Activated naive CD8-positive, alpha-beta T cell treated with anti-CD3 and anti-CD28 coated beads, Interleukin-2, amount 10 ng/mL, durations not matched to agents 7 days and 5 days (primary cell): ENCODE data around the gene EHBP1. TPM values are rescaled to one million over a fixed set of nuclear protein-coding genes. Genes with fewer than 3 reads are reported as not detected.
"Not testable (repeated sequence)": the region's sequence is repeated elsewhere in the genome, so short reads cannot be mapped to it uniquely, and the experiment has no call there.

Experiments used
- ATAC-seq: fragments of 150-1000 bp; cut with Tn5 transposase; one replicate; pipeline ENCODE4 v1.10.0; 2021; ENCODE audit warnings: low read depth, moderate library complexity
- POLR2A ChIA-PET: fragments of 350-600 bp; sonication (Branson Sonifier 250); formaldehyde crosslinking; loops from one replicate; lab custom pipeline; 2021; ENCODE audit warnings: antibody characterized with exemption; lab: Charles Lee
- DNase-seq: peaks from one replicate; pipeline ENCODE4 v3.0.0; 2021
- H3K27ac Mint-ChIP-seq: one replicate; pipeline ENCODE4 v1.8.0; 2022; ENCODE audit warnings: mild to moderate bottlenecking, mixed read lengths
- H3K27me3 Mint-ChIP-seq: one replicate; pipeline ENCODE4 v1.8.0; 2022; ENCODE audit warnings: mild to moderate bottlenecking, moderate library complexity, mixed read lengths
- H3K36me3 Mint-ChIP-seq: one replicate; pipeline ENCODE4 v1.8.0; 2021; ENCODE audit warnings: mild to moderate bottlenecking, mixed read lengths
- H3K4me1 Mint-ChIP-seq: one replicate; pipeline ENCODE4 v1.8.0; 2021; ENCODE audit warnings: mixed read lengths
- H3K4me3 Mint-ChIP-seq: one replicate; pipeline ENCODE4 v1.8.0; 2022; ENCODE audit warnings: mild to moderate bottlenecking, moderate library complexity, mixed read lengths
- H3K9me3 Mint-ChIP-seq: one replicate; pipeline ENCODE4 v1.8.0; 2021; ENCODE audit warnings: mixed read lengths
- total RNA-seq, 2 experiments: library from RNA; stranded (reverse); gene quantifications; one replicate each; pipeline ENCODE4 v1.2.3, GENCODE V29; 2021

The EHBP1 gene
- total RNA-seq, 2 experiments from 2014 or later = 25.2 to 27.2 TPM

- POLR2A ChIA-PET = no interaction called here
Observed at GRCh38 chr2:63060472-63060991, 355.0 kb downstream of the EHBP1 start.

GRCh38 chr2:63064197-63064596, 358.7 kb downstream of the EHBP1 start:
- Mint-ChIP-seq H3K9me3 (no peaks in the 10 kb centered on the region), H3K27me3 (peaks cover 73% of the 10 kb centered on the region), H3K4me3 (no peak overlapping the region), H3K36me3 (peaks cover 3% of the 10 kb centered on the region), H3K27ac (no peak overlapping the region), H3K4me1 (peaks cover 5% of the 10 kb centered on the region)
- no peak for ATAC-seq
- DNase-seq = no peak
- POLR2A ChIA-PET = interaction anchor here (0.6 kb wide), 1 partner anchor 1117 kb away, joined by 5 read pairs; no protein-coding TSS in a partner anchor

More at GRCh38 chr2:63060472-63060991, 355.0 kb downstream of the EHBP1 start:
- ATAC-seq (no peak), DNase-seq (no peak)
- peaks cover 5% of the 10 kb centered on the region for H3K36me3 Mint-ChIP-seq
- H3K9me3 Mint-ChIP-seq = no peaks in the 10 kb centered on the region
- H3K27me3 Mint-ChIP-seq = peaks cover 80% of the 10 kb centered on the region
- H3K4me1 Mint-ChIP-seq = peaks cover 30% of the 10 kb centered on the region
- no peak overlapping the region for H3K4me3 Mint-ChIP-seq
- H3K27ac Mint-ChIP-seq = no peak overlapping the region

DNA sequence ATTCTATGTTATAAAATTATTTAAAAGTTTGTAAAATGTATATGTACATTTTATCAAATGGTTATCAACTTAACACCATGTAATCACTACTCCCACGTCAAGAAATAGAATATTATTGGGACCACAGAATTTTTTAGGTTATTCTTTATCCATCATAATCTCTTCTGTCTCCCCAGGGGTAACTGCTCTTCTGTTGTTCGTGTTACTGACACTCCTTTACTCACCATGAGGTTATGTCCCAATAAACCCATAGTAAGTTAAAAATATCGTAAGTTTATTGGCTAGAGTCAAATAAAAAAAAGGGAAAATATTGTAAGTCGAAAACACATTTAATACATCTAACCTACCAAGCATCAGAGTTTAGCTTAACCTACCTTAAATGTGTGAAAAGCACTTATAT, 359.1 kb downstream of the EHBP1 start:
- H3K27ac Mint-ChIP-seq = no peak overlapping the region
- ATAC-seq (no peak), DNase-seq (no peak)
- peaks cover 70% of the 10 kb centered on the region for H3K27me3 Mint-ChIP-seq
- peaks cover 5% of the 10 kb centered on the region for H3K4me1 Mint-ChIP-seq
- H3K4me3 Mint-ChIP-seq = no peak overlapping the region
- H3K36me3 Mint-ChIP-seq = peaks cover 3% of the 10 kb centered on the region
- POLR2A ChIA-PET = interaction anchor here (0.6 kb wide), 1 partner anchor 1117 kb away, joined by 5 read pairs; no protein-coding TSS in a partner anchor
- no peaks in the 10 kb centered on the region for H3K9me3 Mint-ChIP-seq

DNA sequence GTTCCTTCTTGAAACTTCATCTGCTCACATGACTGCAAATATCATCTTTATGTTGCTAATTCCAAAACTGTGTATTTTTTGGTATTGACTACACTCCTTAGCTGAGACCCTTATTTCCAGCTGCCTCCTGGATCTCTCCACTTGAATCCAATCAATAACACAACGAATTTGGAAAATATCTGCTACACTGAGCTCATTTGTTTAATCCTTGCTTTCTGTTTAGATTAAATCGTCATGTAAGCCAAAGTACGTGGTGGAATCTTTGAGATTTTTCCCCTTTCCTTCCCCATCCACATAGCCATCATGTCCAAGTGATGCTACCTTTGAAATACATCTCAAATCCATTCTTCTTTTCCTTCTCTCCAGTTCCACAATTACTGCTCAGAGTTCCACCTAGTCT, 360.8 kb downstream of the EHBP1 start:
- no peak for ATAC-seq
- no peak overlapping the region for H3K4me3 Mint-ChIP-seq
- H3K27ac Mint-ChIP-seq = no peak overlapping the region
- H3K27me3 Mint-ChIP-seq = peaks cover 58% of the 10 kb centered on the region
- no peak for DNase-seq
- H3K4me1 Mint-ChIP-seq = no peaks in the 10 kb centered on the region
- H3K9me3 Mint-ChIP-seq = no peaks in the 10 kb centered on the region
- H3K36me3 Mint-ChIP-seq = no peaks in the 10 kb centered on the region
- POLR2A ChIA-PET = no interaction called here

DNA sequence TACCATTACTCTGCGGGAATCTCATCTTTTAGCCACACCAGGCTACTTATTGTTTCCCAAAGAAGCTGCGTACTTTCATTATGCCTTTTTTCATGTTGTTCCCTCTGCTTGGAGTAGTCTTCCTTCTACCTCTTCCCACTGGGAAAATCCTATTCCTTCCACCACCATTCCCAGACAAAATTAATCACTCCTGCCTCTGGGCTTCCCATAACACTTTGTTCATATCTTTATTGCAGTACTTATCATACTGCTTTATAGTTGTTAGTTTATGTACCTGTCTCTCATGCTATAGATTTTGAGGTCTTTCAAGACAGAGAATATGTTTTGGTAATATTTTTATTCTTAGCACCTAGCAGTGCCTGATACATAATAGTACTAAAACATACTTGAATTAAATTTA, 361.3 kb downstream of the EHBP1 start:
- H3K4me3 Mint-ChIP-seq = no peak overlapping the region

GRCh38 chr2:63071664-63072063, 366.2 kb downstream of the EHBP1 start:
- Mint-ChIP-seq H3K27me3 (peaks cover 27% of the 10 kb centered on the region), H3K27ac (no peak overlapping the region), H3K36me3 (no peaks in the 10 kb centered on the region), H3K4me3 (no peak overlapping the region), H3K9me3 (no peaks in the 10 kb centered on the region), H3K4me1 (no peaks in the 10 kb centered on the region)
- ATAC-seq (no peak), DNase-seq (no peak)
- POLR2A ChIA-PET = no interaction called here

More for the DNA sequence above, 361.3 kb downstream of the EHBP1 start:
- H3K27ac Mint-ChIP-seq = no peak overlapping the region
- no peaks in the 10 kb centered on the region for H3K4me1 Mint-ChIP-seq
- DNase-seq (no peak), ATAC-seq (no peak)
- peaks cover 52% of the 10 kb centered on the region for H3K27me3 Mint-ChIP-seq
- no peaks in the 10 kb centered on the region for H3K36me3 Mint-ChIP-seq
- no peaks in the 10 kb centered on the region for H3K9me3 Mint-ChIP-seq
- POLR2A ChIA-PET = no interaction called here

GRCh38 chr2:63073994-63074393, 368.5 kb downstream of the EHBP1 start:
- no peaks in the 10 kb centered on the region for H3K9me3 Mint-ChIP-seq
- H3K4me1 Mint-ChIP-seq = no peaks in the 10 kb centered on the region
- H3K27me3 Mint-ChIP-seq = peaks cover 21% of the 10 kb centered on the region
- POLR2A ChIA-PET = no interaction called here
- H3K4me3 Mint-ChIP-seq = no peak overlapping the region
- DNase-seq = no peak
- ATAC-seq = no peak
- H3K27ac Mint-ChIP-seq = no peak overlapping the region
- H3K36me3 Mint-ChIP-seq = no peaks in the 10 kb centered on the region

DNA sequence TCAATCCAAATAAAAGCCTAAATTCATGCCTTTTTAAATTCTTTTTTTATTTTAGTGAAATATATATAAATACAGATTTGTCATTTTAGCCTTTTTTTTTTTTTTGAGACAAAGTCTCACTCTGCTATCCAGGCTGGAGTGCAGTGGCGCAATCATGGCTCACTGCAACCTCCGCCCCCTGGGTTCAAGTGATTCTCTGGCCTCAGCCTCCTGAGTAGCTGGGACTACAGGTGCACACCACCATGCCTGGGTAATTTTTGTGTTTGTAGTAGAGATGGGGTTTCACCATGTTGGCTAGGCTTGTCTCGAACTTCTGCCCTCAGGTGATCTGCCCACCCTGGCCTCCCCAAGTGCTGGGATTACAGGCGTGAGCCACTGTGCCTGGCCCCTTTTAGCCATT, 368.9 kb downstream of the EHBP1 start:
- H3K9me3 Mint-ChIP-seq, DNase-seq, H3K27ac Mint-ChIP-seq, ATAC-seq, POLR2A ChIA-PET, H3K36me3 Mint-ChIP-seq, H3K4me3 Mint-ChIP-seq, H3K4me1 Mint-ChIP-seq: not testable (repeated sequence)
- H3K27me3 Mint-ChIP-seq = peaks cover 21% of the 10 kb centered on the region

GRCh38 chr2:63078852-63079606, 373.5 kb downstream of the EHBP1 start:
- Mint-ChIP-seq H3K27me3 (peaks cover 18% of the 10 kb centered on the region), H3K27ac (no peak overlapping the region), H3K4me3 (no peak overlapping the region), H3K9me3 (no peaks in the 10 kb centered on the region), H3K36me3 (no peaks in the 10 kb centered on the region), H3K4me1 (no peaks in the 10 kb centered on the region)
- DNase-seq = no peak
- ATAC-seq = no peak
- POLR2A ChIA-PET = no interaction called here

- DNase-seq = no peak
- H3K4me3 Mint-ChIP-seq = no peak overlapping the region
- POLR2A ChIA-PET = no interaction called here
- no peaks in the 10 kb centered on the region for H3K36me3 Mint-ChIP-seq
- no peaks in the 10 kb centered on the region for H3K9me3 Mint-ChIP-seq
- ATAC-seq = no peak
- H3K27me3 Mint-ChIP-seq = peaks cover 16% of the 10 kb centered on the region
- H3K27ac Mint-ChIP-seq = no peak overlapping the region
- H3K4me1 Mint-ChIP-seq = no peaks in the 10 kb centered on the region
Observed at GRCh38 chr2:63081404-63081803, 375.9 kb downstream of the EHBP1 start.

DNA sequence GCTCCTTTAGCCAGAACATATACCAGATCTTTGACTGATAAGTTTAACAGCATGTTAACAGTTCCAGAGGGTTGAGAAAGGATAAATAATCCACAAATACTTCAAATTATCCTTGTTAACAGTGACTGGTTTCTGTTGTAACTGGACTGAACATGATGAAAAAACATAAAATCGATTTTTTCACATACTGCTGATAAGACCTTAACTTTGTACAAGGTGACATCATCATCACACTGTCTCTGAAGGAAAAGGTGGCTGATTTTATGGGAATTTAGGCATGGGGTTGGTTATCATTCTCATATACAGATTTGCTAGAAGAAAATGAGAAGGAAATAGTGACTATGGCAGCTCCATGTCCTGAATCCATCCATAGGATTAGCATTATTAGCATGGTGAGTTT, 381.2 kb downstream of the EHBP1 start:
- no peak overlapping the region for H3K4me3 Mint-ChIP-seq

DNA sequence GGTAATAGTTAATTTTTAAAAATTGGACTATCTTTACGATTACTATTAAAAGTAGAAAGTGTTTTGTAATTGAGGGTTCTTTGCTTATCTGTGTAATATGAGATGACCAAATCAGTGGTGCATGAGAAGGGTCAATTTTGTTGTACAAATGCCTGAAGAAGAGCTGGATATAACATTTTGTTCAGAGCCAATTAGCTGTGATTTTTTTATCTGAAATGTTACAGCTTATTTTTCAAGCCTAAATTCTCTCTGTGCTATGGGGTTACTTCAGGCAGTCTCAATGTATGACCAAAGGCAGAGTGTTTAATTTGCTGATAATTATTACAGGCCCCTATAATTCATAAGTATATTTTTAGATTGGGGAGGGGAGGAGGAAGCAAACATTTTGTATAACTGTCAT, 386.9 kb downstream of the EHBP1 start:
- no peak for ATAC-seq
- Mint-ChIP-seq H3K4me1 (no peaks in the 10 kb centered on the region), H3K27me3 (peaks cover 2% of the 10 kb centered on the region), H3K27ac (no peak overlapping the region), H3K36me3 (no peaks in the 10 kb centered on the region), H3K9me3 (peaks cover 1% of the 10 kb centered on the region), H3K4me3 (no peak overlapping the region)
- DNase-seq = no peak
- POLR2A ChIA-PET = no interaction called here

More for the DNA sequence above, 381.2 kb downstream of the EHBP1 start:
- H3K27ac Mint-ChIP-seq = no peak overlapping the region
- H3K36me3 Mint-ChIP-seq = no peaks in the 10 kb centered on the region
- no peak for DNase-seq
- H3K9me3 Mint-ChIP-seq = peaks cover 1% of the 10 kb centered on the region
- H3K4me1 Mint-ChIP-seq = no peaks in the 10 kb centered on the region
- H3K27me3 Mint-ChIP-seq = peaks cover 7% of the 10 kb centered on the region
- POLR2A ChIA-PET = no interaction called here
- ATAC-seq = no peak

GRCh38 chr2:63092857-63093256, 387.3 kb downstream of the EHBP1 start:
- Mint-ChIP-seq H3K27me3 (peaks cover 2% of the 10 kb centered on the region), H3K4me1 (no peaks in the 10 kb centered on the region)
- POLR2A ChIA-PET = no interaction called here

GRCh38 chr2:63093502-63093901, 388.0 kb downstream of the EHBP1 start:
- H3K4me1 Mint-ChIP-seq = no peaks in the 10 kb centered on the region
- DNase-seq (no peak), ATAC-seq (no peak)
- POLR2A ChIA-PET = no interaction called here
- H3K27me3 Mint-ChIP-seq = peaks cover 2% of the 10 kb centered on the region
- no peaks in the 10 kb centered on the region for H3K36me3 Mint-ChIP-seq
- peaks cover 1% of the 10 kb centered on the region for H3K9me3 Mint-ChIP-seq
- H3K4me3 Mint-ChIP-seq = no peak overlapping the region
- H3K27ac Mint-ChIP-seq = no peak overlapping the region

More at GRCh38 chr2:63092857-63093256, 387.3 kb downstream of the EHBP1 start:
- ATAC-seq (no peak), DNase-seq (no peak)
- no peak overlapping the region for H3K27ac Mint-ChIP-seq
- H3K36me3 Mint-ChIP-seq = no peaks in the 10 kb centered on the region
- peaks cover 1% of the 10 kb centered on the region for H3K9me3 Mint-ChIP-seq
- H3K4me3 Mint-ChIP-seq = no peak overlapping the region
